ENCODE measurements around the gene KCNMA1.

DNA sequence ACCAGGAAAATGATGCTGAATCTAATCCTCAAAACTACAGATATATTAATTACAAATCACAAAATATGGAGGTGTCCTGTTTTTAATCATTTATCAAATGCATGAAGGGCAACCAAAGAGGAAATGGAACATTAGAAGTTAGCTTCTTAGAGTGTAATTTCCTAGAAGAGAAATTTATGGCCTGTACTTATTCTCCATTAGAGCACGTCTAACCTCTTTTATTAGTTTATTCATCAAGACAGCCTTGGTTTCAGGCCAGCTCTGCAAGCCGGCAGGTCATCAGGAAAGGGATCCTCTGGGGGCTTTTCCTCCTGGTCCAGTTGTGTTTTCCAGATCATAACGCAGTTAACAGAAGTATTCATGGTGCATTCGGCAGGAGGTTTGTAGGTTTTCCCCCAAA, 517.6 kb downstream of the KCNMA1 start:
- TF ChIP-seq POLR2A (IDR thresholded peaks at IDR 0.05) (no peak), CTCF (IDR thresholded peaks at IDR 0.05) (no peak)
